ENCODE data around the gene PTPRE.

Gene PTPRE

GRCh38 chr10:127993056-127993690, 86.3 kb downstream of the PTPRE start:
- H3K27ac ChIP-seq (replicated peaks), result no peak overlapping the region
- no peak overlapping the region for H3K4me3 ChIP-seq (replicated peaks; ENCODE audit: insufficient read depth, low read length)
- TF ChIP-seq REST (IDR thresholded peaks at IDR 0.05; ENCODE audit: insufficient replicate concordance, low read depth) (no peak), CTCF (IDR thresholded peaks at IDR 0.05; ENCODE audit: insufficient read depth, low read length) (no peak), GABPA (IDR thresholded peaks at IDR 0.05; ENCODE audit: low read depth) (no peak), SPI1 (IDR thresholded peaks at IDR 0.05; ENCODE audit: borderline replicate concordance, low read depth) (no peak), POLR2AphosphoS5 (IDR thresholded peaks at IDR 0.05; ENCODE audit: low read depth) (no peak)
- DNase-seq (ENCODE audit: low read depth in 1 of 2, low spot score in 1 of 2), result no peak
- H3K27me3 ChIP-seq (ENCODE audit: insufficient read depth, poor library complexity, severe bottlenecking), result peaks cover 7% of the 10 kb centered on the region

- Histone ChIP-seq H3K4me3 (replicated peaks; ENCODE audit: insufficient read depth, low read length) (no peak overlapping the region), H3K27me3 (ENCODE audit: insufficient read depth, poor library complexity, severe bottlenecking) (peaks cover 11% of the 10 kb centered on the region), H3K27ac (replicated peaks) (no peak overlapping the region)
- DNase-seq (ENCODE audit: low read depth in 1 of 2, low spot score in 1 of 2), result no peak
- TF ChIP-seq GABPA (IDR thresholded peaks at IDR 0.05; ENCODE audit: low read depth), result no peak
- TF ChIP-seq POLR2AphosphoS5 (IDR thresholded peaks at IDR 0.05; ENCODE audit: low read depth), result no peak
- TF ChIP-seq REST (IDR thresholded peaks at IDR 0.05; ENCODE audit: insufficient replicate concordance, low read depth), result no peak
- TF ChIP-seq CTCF (IDR thresholded peaks at IDR 0.05; ENCODE audit: insufficient read depth, low read length), result no peak
- TF ChIP-seq SPI1 (IDR thresholded peaks at IDR 0.05; ENCODE audit: borderline replicate concordance, low read depth), result no peak
Measured at GRCh38 chr10:127995939-127996338, 89.0 kb downstream of the PTPRE start.

- DNase-seq (ENCODE audit: low read depth in 1 of 2, low spot score in 1 of 2), result no peak
- peaks cover 9% of the 10 kb centered on the region for H3K27me3 ChIP-seq (ENCODE audit: insufficient read depth, poor library complexity, severe bottlenecking)
- no peak overlapping the region for H3K4me3 ChIP-seq (replicated peaks; ENCODE audit: insufficient read depth, low read length)
- no peak for TF ChIP-seq POLR2AphosphoS5 (IDR thresholded peaks at IDR 0.05; ENCODE audit: low read depth)
- TF ChIP-seq REST (IDR thresholded peaks at IDR 0.05; ENCODE audit: insufficient replicate concordance, low read depth), result no peak
- no peak for TF ChIP-seq SPI1 (IDR thresholded peaks at IDR 0.05; ENCODE audit: borderline replicate concordance, low read depth)
- H3K27ac ChIP-seq (replicated peaks), result no peak overlapping the region
Measured at GRCh38 chr10:127996586-127996985, 89.7 kb downstream of the PTPRE start.

All from HL-60 (cell line).